ENCODE data around the gene SEMA6B.

Gene SEMA6B

DNA sequence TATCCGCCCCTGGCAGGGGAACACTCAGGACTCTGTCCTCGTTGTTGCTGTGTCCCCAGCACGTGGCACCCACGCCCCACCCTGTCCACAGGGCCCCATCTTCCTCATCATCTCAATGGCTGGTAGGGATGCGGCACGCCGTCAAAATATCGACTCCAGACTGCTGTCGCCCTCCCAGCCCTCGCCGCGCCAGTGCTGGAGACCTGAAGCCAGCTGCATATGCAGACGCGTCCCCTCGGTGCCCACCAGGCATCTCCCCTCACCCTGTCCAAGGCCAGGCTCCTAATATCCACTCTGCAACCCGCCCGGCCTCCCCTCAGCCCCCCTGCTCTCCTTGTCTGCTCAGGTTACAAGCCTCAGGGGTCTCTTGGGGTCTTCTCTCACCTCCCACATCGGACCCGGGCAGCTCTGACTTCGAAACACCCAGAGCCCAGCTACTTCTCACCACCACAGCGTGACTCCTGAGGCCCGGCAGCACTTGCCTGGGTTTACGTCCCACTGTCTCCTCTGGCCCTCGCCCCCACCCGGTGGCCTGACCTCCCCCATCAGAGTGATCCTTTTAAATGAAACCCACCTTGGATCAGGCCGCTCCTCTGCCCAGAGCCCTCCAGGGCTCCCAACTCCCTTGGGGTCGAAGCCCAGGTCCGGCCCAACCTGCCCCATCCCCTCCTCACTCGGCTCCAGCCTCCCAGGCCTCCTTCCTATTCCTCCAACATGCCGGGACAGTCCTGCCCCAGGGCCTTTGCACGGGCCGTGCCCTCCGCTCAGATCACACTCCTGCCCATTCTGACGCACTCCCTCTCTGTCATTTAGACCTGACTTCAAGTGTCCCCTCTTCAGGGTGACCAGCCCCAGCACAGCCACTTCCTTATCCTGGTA, 53.7 kb downstream of the SEMA6B start:
- TF ChIP-seq, protein P1, sequence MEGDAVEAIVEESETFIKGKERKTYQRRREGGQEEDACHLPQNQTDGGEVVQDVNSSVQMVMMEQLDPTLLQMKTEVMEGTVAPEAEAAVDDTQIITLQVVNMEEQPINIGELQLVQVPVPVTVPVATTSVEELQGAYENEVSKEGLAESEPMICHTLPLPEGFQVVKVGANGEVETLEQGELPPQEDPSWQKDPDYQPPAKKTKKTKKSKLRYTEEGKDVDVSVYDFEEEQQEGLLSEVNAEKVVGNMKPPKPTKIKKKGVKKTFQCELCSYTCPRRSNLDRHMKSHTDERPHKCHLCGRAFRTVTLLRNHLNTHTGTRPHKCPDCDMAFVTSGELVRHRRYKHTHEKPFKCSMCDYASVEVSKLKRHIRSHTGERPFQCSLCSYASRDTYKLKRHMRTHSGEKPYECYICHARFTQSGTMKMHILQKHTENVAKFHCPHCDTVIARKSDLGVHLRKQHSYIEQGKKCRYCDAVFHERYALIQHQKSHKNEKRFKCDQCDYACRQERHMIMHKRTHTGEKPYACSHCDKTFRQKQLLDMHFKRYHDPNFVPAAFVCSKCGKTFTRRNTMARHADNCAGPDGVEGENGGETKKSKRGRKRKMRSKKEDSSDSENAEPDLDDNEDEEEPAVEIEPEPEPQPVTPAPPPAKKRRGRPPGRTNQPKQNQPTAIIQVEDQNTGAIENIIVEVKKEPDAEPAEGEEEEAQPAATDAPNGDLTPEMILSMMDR (IDR thresholded peaks at IDR 0.05; ENCODE audit: control extremely low read depth, extremely low read depth, low read depth, missing control alignments): no peak
- CTCF ChIA-PET: no interaction called here
- POLR2A ChIA-PET: no interaction called here
- DNase-seq (ENCODE audit: extremely low spot score): no peak

DNA sequence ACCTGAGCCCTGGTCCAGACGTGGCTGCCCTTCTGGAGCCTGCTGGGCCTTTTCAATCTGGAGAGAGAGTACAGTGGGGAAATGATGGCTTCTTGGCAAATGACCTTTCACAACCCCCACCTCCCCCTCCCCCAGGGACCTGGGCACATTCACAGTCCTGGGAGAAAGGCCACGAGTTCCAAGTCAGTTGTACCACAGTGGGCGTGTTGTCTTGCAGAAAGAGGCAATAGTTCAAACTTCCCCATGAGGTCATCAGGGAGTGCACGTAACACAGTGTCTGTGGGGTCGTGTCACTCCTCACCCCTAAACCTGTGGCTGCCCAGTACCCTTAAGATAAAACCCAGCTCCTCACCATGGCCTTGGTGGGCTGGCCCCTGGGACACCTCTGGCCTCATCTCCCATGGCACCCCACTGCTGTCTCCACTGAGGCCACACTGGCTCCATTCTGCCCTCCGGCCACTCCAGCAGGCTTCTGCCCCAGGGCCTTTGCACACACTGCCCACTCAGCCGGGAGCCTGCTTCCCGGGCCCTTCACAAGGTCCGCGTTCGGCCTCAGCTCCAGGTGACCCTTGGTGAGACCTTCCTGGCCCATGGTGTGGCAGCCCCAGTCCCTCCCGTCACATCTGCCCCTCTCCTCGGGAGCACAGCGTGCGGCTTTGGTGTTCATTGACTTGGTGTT, 54.5 kb downstream of the SEMA6B start:
- ChIA-PET CTCF (interaction anchor here (1.1 to 1.3 kb wide), 2 partner anchors 20 to 131 kb away, joined by 3 to 6 read pairs; no protein-coding TSS in a partner anchor), POLR2A (no interaction called here)
- TF ChIP-seq, protein P1 (IDR thresholded peaks at IDR 0.05; ENCODE audit: control extremely low read depth, extremely low read depth, low read depth, missing control alignments): no peak
- DNase-seq (ENCODE audit: extremely low spot score): no peak

DNA sequence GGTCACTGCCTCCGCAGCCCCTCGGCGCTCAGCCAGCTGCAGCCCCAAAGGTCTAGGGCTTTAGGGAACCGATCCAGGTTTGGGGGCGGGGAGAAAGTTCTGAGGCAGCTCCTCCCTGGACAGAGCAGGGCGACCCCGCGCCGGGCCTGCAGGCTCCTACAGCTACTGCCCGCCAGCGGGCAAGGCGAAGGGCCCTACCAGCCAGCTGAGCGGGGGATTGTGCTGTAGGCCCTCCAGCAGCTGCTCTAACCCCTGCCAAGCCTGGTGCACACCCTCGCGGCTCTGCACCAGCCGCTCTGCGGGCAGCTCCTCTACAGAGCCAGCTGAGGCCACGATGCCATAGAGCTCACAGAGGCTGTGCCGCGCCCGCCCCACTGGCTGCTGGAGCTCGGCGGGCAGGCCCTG, 55.2 kb downstream of the SEMA6B start:
- ChIA-PET CTCF (interaction anchor here (0.7 to 1.3 kb wide), 3 partner anchors 19 to 132 kb away, joined by 3 to 6 read pairs (median 3); no protein-coding TSS in a partner anchor), POLR2A (no interaction called here)
- DNase-seq (ENCODE audit: extremely low spot score): no peak
- TF ChIP-seq, protein P1 (IDR thresholded peaks at IDR 0.05; ENCODE audit: control extremely low read depth, extremely low read depth, low read depth, missing control alignments): no peak

DNA sequence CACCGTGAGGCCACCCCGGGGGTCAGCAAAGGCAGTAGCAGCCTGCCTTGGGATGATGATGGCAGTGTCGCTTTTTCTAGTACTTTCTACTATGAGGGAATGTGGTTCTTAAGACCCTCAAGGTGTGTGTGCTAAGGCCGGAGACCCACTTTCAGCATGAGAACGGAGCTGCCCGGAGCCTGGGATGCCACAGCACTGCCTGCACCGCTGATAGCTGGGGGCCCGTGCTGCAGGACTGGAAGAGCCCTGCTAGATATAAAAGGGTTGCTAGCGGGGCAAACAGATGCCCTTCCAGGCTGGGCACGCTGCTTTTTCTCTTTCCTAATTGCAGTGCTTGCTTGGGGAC, 55.7 kb downstream of the SEMA6B start:
- TF ChIP-seq, protein P1 (IDR thresholded peaks at IDR 0.05; ENCODE audit: control extremely low read depth, extremely low read depth, low read depth, missing control alignments): no peak
- no peak for DNase-seq (ENCODE audit: extremely low spot score)
- ChIA-PET POLR2A (no interaction called here), CTCF (interaction anchor here (0.7 to 1.3 kb wide), 3 partner anchors 19 to 132 kb away, joined by 3 to 6 read pairs (median 3); no protein-coding TSS in a partner anchor)

DNA sequence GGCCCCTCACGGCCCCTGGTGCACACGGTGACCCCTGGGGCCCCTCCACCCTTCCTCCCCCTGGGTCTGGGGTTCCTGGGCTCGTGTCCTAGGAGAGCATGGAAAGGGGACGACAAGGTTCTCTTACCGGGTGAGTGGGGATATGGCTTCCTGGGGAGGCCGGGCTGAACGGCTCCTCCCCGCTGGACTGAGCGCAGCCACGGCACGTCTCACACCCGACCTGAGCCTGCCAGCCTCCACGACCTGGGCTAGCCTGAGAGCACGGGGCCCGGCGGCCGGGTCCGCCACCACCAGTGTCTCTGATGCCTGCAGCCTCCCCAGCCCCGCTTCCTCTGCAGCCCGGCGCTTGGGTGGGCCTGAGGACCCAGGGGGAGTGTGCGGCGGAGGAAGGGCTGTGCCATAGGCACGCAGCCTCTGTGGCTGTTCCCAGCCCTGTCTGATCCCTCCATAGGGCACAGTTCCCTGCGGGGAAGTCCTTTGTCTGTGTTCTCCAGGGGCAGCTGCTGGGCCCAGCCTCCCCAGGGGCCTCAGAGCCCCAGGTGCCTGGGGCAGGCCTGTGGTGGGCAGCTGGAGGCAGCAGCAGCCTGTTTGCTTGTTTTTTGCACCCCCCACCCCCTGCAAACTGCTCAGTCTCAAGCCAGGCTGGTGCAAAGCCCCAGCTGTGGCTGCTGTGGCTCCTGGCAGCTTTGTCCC, 56.2 kb downstream of the SEMA6B start:
- no peak for DNase-seq (ENCODE audit: extremely low spot score)
- POLR2A ChIA-PET: no interaction called here
- TF ChIP-seq, protein P1 (IDR thresholded peaks at IDR 0.05; ENCODE audit: control extremely low read depth, extremely low read depth, low read depth, missing control alignments): no peak
- CTCF ChIA-PET: interaction anchor here (1.1 kb wide), 1 partner anchor 133 kb away, joined by 3 read pairs; no protein-coding TSS in a partner anchor
